GM13976 (cell line): ENCODE results near the gene PSD.

Experiments used
- DNase-seq: peaks from one replicate; pipeline ENCODE4 v3.0.0; 2012; ENCODE audit warnings: low spot score
- CTCF ChIP-seq: IDR thresholded peaks from 2 replicates; pipeline ENCODE4 v1.5.1; 2012; ENCODE audit warnings: borderline replicate concordance, mild to moderate bottlenecking; ENCODE audit not compliant: insufficient read depth; ENCODE audit errors: extremely low read depth, missing control alignments, control extremely low read depth
- in situ Hi-C: fragments of 300-500 bp; cut with MboI; formaldehyde crosslinking; loops from one replicate; pipeline ENCODE4 v1.12.0; 2022; ENCODE audit warnings: low sequenced_read_pairs, mixed read lengths, inconsistent platforms; ENCODE audit not compliant: unreplicated experiment

The PSD gene

GRCh38 chr10:102358712-102359382 is 59.7 kb downstream of the PSD start:
- in situ Hi-C loops = no loop called here
- no peak for TF ChIP-seq CTCF

GRCh38 chr10:102354451-102354850 is 64.1 kb downstream of the PSD start:
- in situ Hi-C loops = loop anchor here (5.0 kb wide), 1 partner anchor 112 kb away; the partner anchor contains the start of gene PITX3
- DNase-seq = no peak
- TF ChIP-seq CTCF = no peak

More at GRCh38 chr10:102358712-102359382, 59.7 kb downstream of the PSD start:
- DNase-seq = no peak
